ENCODE measurements around the gene KLRD1.
"Not testable (repeated sequence)": the region's sequence is repeated elsewhere in the genome, so short reads cannot be mapped to it uniquely, and the experiment has no call there.

Gene KLRD1

GRCh38 chr12:10369557-10370415 is 62.1 kb downstream of the KLRD1 start:
- DNase-seq = no peak

GRCh38 chr12:10371893-10372535 is 64.3 kb downstream of the KLRD1 start:
- not testable (repeated sequence) for DNase-seq

GRCh38 chr12:10372559-10372958 is 64.9 kb downstream of the KLRD1 start:
- DNase-seq = no peak

- DNase-seq = no peak
These were observed 67.0 kb downstream of the KLRD1 start for GRCh38 chr12:10374624-10375018.

GRCh38 chr12:10378737-10379136 is 71.1 kb downstream of the KLRD1 start:
- not testable (repeated sequence) for DNase-seq
